Measurements from ENCODE around the gene ASB13.

ASB13 gene

DNA sequence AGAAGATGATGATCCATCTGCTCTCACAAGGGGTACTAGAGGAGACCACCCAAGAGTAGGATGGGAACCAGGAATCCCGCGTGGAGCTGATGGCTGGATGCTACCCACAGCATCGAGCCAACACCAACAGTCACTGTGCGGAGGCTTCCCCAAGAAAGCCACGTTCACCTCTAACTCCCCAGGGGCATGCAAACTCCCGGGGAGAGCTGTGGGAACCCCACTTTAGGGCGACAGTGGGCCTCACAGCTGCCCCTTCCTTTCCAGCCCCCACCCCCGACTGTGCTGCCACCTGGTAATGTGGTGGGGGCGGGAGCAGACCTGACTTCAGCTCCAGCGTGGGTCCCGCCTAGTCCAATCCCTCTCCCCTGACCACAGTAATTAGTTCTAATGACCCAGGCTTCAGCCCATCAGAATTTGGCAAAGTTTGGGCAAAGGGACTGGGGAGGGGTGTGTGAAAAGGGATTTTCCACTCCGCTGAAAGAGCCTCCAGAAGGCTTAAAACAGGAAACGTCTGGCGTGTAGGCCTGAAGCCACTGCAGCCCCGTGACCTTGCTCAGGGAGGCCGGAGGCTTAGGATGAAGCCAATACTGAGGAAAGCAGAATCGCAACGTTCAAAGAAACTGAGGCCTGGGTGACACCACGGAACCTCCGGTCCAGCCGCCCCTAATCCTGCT lies 20.3 kb downstream of the ASB13 start:
- DNase-seq: no peak

DNA sequence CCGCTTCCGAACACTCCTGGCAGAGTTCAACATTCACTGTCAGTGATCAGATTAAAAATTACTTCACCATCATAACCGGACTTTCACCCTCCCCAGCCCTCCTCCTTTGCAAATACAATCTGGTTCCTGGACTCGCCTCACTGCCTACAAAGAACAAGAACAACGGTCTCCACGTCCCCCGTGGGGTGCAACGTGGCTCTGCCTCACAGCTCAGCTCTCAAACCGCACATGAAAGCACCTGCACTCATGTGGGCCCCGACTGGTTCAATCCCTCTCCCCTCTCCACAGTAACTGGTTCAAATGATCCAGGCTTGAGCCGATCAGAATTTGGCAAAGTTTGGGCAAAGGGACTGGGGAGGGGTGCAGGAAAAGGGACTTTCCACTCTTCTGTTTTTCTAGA lies 21.0 kb downstream of the ASB13 start:
- no peak for DNase-seq

DNA sequence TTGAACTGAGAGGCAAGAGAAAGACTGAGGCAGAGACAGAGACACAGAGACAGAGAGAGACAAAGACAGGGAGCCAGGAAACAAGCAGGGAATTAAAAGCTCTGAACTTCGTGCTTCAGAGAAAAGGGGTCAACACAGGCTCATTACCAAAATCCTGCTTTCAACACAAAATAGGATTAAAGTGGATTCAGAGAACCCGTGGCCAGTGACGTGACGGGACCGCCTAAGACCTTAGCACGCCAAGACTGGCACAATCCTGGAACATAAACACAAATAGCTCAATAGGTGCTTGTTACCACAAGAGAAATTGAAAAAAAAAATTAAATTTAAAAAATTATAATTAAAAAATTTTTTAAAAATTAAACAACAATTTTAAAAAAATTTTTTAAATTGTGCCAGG lies 21.5 kb downstream of the ASB13 start:
- DNase-seq: no peak

DNA sequence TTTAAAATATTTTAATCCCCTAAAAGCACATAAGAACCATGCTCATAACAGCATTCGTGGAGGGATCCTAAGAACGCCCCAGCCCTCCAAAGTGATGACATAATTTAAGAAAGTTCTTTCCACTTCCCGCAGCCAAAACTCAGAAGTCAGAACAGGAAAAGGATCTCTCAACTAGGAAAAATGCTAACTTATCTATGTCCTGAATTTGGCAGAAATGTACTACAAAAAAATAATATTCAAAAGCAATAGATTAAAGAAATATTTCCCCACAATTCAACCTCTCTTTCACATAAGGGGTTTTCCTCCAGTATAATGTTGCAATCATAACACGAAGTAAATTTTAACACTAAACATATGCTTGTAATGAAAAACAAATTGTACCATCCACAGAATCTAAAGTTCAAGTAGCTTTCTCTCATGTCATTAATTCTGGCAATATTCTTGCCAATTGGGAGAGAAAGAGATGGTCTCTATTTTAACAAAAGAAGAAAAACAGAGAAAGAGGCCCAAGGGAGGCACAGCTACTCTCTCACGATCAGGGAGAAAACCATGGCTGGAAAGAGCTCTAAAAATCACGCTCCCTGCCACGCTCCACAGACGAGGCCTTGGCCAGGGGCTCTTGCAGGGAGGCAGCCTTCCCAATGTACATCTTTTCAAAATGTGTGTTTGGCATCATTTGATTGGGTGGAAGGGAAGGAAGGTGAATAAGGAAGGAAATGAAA lies 22.9 kb downstream of the ASB13 start:
- no peak for DNase-seq

DNA sequence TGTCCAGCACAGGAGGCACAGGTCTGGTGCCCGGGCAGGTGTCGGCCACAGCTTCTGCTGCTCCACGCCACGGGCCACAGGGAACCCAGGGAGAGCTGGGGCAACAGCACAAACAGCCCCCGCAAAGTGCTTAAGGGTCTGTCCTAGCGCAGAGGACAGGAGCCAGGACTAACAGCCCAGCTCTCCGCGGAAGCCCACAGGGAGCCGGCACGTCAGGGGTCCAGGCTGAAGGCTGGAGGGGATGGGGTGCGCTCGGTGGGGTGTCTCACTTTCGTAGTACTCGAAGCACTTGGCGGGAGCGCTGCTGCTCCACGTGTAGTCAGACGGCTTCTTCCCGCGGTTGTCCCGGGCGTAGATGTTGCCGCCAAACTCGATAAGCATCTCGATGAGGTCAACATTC lies 24.9 kb downstream of the ASB13 start:
- no peak for DNase-seq

DNA sequence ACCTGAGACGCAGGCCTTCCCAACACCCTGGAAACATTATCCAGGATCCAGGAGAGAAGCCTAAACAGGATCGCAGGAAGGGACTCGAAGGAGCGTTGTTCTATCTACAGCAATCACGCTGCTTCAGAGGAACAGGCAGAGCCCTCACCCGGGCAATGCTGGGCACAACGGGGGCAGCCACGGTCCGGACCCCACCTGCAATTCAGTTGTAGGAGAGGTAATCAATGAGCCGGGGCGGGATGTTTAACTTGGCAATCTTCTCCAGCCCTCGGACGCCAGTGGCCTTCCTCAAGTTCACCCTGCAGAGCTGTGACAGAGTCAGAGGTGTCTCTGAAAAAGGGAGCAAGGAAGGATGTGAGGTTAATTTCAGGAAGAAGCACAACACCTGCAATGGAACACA lies 25.9 kb downstream of the ASB13 start:
- DNase-seq: no peak

DNA sequence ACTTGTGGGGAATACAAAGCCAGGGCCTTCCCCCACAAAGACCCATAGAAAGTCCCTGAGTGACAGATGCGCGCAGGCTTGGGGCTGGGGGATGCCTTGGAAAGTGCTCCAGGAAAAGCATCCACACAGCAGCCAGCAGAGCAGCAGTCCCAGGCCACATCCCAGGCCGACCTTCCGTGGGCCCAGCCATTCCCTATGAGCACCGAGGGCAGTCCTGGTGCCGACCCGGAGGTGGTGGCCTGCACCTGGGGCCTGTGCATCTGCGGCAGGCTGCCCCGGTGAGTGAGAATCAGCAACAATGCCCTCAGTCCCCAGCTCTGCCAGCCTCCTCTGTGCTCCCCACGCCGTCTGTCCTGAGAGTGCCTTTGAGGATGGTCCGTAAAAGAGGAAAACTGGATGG lies 26.4 kb downstream of the ASB13 start:
- DNase-seq: no peak

DNA sequence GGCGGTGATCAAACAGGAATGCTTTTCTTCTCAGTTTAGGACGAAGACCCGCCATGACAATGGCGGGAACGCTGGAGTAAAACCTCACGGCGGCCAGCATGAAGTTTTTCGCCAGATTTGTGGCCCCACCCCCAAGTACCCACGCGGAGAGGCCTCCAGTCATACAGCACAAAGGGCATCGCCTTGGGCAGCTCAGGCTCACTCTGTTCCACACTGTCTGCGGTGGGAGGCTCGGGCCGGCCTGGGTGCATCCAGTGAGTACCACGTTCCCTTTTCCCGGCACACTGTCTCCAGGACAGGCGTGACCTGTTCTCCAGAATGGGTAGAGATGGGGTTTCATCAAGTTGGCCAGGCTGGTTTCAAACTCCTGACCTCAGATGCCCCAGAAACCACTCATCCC lies 27.3 kb downstream of the ASB13 start:
- DNase-seq: no peak

DNA sequence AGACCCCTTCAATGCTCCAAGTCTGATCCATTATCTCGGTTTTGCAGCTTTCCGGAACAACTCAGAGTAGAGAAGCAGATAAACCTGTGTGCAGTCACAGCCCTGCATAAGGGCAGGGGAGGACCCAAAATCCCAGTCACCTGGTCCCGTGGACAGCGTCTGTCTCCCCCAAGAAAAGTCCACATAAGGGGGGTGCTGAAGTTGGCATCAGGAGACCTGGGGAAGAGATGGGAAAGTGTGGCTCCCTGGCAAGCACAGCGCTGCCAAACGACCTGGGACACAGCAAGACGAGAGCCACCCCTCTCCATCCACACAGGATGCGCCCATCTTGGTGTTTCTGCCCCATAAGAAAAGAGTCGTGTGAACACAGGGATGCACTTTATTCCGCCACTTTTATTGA lies 27.9 kb downstream of the ASB13 start:
- DNase-seq: no peak

DNA sequence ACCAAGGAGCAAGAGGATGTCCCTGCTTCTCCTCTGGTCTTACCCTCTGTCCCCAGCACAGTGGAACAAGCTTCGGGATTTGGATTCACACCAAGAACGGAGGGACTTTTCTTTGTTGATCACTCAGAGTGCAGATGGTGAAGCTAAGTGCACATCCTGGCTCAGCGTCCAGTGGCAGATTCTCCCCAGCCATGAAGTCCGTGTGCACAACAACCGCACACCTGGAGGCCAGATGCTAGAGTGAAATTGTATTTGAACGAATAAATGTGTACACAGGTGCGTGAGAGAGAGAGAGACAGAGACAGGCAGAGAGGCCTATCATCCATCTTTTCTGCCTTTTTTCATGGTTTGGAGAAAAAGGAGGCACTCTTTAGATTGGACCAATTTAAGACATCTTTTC lies 31.5 kb downstream of the ASB13 start:
- no peak for DNase-seq

DNA sequence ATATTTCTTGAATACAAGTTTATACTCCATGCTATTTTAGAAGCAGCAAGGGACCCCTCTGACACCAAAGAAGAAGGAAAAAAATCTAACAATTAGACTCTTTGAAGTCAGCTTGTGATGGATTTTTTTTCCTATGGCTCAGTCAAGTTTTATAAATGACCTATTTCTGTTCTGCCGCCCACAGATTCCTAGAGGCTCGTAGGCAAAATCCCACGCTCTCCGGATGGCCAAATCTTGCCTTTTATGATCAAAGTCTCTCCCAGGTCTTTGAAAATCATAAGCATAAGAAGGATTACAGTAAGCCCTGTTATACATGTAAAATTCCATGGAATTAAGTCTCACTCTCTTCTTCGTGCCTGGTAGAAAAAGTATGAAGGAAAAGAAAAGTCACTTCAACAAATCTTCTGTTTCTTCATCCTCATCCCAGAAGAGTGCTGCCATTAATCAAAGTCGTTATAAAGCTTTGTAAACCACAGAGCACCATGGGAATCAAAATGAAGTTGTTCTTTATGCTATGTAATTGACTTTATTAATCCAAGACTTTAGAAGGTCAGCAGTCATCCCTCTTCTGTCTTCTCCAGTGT lies 33.1 kb downstream of the ASB13 start:
- DNase-seq: no peak

DNA sequence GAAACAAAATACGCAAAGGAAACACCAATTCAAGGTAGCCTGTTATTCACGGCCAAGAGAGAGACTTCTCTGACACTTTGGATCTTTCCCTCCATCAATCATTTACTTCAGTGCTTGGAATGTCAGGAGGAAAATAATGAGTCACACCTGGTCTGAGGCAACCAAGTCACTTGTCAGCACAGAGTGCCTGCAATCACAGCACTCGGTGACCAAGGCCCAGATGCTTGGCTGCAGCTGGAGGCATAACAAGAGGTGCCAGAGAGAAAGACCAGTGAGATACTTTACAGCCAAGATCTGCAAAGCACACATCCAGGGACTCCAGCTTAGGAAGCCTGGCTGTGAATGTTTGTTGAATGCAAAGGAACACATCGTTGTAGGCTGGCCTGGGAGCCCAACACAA lies 33.9 kb downstream of the ASB13 start:
- no peak for DNase-seq

DNA sequence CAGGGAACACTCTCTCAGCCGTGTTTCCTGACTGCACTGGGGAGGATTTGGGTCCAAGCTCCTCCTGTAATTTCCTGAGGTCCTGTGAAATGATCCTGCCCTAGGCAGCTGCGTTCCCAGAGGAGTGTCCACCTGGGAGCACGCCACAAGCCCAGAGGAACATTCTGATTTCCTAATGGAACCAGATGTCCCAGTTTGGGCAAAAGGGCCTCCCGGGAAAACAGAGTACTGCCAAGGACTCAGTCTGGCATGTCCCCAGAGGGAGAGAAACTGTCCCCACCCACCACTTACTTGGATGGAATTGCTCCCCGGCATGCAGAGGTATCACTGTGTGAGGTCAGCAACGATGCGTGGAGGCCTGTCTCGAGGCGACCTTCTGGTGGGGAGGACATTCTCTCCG lies 34.5 kb downstream of the ASB13 start:
- DNase-seq: no peak

DNA sequence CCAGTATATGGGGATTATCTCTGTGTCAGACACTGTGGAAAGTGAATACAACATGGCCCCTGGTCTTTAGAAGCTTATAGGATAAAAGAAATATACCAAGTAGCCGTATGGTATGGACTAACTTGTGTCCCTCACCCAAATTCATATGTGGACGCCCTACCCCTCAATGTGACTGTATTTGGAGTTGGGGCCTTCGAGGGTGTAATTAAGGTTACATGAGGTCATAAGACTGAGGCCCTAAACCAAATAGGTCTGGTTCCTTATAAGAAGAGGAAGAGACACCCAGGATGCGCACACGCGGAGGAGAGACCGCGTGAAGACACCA lies 36.3 kb downstream of the ASB13 start:
- DNase-seq: no peak

DNA sequence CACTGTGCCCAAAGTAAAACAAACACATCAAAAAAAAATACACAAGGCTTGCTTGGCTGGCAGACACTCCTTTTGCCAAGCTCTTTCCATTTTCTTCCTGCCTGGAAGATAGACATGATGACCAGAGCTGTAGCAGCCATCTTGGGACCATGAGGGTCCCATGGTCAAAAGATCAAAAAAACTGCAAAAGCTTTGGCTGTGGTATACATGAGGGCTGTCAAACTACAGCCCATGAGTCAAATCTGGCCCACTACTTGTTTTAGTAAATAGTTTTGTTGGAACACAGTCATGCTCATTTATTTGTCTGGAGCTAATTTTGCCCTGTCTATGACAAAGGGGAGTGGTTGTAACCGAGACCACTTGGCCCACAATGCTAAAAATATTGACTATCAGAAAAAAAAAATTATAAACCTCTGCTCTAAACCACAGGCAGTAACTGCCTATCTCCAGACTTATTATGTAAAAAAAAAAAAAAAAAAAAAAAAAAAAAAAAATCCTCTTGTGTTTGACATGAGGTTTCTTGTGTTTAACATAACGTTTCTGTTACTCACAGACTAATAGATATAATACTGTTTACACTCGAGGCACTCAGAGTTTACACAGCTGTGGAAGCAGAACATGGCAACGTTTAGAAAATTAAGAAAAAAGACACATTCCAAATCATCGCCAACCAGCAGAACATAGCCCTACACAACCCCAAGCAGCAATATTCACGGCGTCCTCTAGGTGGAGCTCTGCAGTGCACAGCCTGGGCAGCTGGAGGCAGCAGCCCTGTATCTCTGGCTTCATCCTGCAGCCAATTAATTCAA lies 36.9 kb downstream of the ASB13 start:
- DNase-seq: peak; percentile 76

DNA sequence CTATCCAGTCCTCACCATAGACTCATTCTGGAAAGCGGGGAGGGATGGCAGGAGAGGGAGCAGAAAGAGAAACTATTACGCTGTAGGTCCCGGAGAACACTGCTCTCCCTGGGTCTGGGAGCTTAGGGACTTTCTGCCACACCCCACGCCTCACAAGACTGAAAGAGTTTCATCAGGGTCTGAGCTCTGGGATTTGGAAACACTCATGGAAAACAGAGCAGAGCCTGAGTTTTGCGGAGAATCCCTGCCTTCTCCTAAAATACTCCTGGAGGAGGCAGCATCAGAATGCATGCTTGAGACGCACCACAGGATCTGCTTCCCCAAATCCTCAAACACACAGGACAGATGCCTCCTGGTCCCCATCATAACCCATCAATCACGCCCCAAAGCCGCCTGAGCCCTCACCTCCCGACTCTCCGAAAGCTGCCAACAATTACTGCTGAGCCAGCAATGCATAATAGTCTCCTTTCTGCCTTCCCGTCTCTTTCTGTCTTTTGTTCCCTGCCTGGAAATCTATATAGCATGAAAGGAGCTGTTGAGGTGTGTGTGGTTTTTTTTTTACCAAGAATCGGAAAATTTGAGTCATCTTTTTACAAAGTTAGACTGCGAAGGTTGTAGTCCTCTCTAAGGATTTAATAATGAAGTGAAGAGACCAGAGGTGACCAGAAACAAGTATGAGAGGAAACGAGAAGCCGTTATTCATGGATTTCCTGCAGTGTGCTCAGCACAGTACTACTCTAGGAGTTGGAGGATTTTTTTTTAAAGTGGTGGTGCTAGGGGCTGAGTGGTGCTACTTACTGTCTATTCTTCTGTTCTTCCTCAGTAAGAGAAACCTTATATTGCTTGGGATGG lies 37.7 kb downstream of the ASB13 start:
- no peak for DNase-seq

DNA sequence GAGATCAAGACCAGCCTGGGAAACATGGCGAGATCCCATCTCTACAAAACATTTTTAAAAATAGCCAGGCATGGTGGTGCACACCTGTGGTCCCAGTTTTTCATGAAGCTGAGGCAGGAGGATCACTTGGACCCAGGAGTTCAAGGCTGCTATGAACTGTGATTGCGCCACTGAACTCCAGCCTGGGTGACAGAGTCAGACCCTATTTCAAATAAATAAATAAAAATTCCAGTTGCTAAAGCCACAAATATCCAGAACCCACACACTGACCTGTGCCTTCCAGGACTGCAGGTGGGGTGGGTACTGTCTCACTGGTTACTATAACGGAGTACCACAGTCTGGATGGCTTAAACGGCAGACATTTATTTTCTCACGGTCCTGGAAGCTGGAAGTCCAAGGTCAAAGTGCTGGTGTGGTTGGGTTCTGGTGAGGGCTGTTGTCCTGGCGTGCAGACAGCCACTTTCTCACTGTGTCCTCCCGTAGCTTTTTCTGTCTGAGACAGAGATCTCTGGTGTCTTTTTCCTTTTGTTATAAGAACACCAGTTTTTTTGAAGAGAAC lies 38.8 kb downstream of the ASB13 start:
- DNase-seq: no peak

DNA sequence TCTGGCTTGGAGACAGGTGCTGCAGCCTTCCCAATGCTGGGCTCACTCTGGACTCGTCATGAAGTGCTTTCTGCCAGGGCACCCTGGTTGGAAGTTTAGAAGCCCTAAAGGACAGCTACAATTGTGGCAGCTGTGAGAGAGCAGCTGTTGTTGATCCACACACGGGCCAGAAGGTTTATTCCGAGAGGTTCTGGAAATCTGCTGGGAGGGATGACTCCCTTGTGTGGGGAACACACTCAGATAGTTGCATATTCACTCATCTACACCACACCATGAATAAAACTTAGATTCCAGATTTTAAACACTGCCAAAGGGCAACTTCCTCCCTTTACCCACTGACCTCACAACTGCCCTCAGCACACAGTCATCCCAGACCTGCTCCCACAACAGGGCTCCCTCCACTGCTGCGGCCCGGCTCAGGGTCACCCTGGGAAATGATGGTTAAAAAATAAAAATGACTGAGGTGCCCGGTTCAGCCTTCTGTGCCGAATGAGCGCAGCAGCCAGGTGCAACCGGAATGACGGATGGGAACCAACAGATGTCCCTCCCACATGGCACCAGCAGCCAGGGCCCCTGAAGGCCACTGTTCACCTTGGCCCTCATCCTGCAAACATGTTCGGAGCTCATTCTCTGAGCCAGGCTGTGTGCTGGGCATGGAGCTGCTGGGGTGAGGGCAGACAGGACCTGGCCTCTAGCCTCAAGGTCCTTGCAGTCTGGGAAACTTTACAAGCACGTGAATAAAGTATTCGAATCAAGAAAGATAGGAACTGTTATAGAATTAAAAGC lies 40.2 kb downstream of the ASB13 start:
- DNase-seq: no peak

DNA sequence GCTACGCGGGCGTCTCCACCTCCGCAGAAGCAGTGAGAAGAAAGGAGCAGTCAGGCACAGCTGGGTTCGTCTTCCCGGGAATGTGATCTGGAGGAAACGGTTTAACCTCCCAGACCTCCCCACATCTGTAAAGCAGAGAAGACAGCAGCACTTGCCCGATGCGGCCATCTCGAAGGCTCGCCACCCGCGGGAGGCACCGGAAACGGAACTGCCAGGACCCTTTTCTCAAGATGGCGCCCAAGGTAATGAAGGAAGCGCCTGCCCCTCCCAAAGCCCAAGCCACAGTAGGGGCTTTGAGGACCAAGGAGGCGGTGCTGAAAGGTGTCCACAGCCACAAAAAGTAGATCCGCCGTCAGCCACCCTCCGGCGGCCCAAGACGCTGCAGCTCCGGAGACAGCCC lies 41.7 kb downstream of the ASB13 start:
- no peak for DNase-seq

DNA sequence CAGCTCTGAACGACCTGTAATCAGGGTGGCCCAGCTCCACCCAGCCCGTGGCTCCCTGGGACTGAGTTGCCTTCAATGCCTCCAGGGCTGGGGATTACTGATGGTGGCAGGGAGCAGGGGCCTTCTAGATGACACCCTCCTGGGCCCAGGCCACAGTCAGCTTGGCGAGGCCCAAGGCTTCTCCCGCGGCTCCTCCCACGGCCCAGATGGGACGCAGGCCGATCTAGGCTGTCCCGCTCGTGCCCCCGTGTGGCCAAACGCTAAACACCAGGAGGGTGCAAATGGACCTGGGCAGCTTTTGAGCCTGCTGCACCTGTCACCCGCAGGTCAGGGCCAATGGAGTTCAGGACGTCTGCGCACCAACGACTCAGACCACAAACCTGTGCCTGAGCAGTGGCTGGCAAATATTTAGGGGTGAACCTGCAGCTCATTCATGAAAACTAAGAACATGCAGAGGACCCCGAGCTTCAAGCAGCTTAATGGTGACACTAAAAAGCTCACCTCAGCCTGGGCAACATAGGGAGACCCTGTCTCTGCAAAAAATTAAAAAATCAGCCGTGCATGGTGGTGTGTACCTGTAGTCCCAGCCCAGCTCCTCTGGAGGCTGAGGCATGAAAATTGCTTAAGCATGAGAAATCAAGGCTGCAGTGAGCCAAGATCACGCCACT lies 43.2 kb downstream of the ASB13 start:
- peak; percentile 63 for DNase-seq

Measured in central memory CD4-positive, alpha-beta T cell (primary cell).